ENCODE data around the gene WASF2.
A peak's percentile ranks its signal among the peaks of the same experiment; 100 is the strongest.

WASF2 gene

DNA sequence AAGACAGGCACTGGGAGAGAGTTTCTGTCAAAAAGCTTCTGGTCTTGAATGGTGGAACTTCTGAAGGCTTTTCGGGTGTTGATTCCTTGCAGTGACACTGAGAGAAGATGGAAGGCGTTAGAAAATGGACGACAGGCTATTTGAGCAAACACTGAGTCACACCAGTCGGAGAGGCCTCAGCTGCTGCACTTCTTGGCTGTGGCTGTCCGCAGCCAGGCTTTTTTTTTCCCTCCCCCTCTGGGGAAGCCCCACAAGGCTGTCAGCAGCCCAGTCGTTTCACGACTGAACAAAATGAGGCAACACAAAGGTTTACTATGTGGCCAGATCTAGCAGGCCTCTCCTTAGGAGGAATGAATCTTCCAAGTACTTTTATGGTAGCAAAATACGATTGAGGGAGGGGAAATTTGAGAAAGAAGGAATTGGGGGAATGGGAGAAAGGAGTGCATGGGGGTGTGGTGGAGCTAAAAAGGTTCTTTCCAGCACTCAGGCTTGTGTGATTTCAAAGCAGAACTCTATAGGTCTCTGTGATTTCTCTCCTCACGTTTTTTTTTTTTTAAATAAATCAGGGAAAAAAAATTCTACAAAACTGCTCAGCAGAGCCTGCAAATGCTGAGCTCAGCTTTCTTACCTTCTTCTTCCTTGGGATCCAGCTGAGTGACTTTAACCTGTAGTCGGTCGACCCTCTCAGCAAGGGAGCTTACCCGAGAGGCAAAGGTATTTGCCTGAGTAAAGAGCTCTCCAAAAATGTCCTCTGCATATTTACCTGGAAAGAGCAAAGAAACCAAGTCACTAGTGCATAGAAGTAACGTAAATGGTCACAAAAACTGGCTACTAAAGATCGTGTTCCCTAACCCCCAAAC is 71.4 kb downstream of the WASF2 start:
- H3K4me3 ChIP-seq (ENCODE audit: low read length), result no peak overlapping the region
- TF ChIP-seq, protein P1, sequence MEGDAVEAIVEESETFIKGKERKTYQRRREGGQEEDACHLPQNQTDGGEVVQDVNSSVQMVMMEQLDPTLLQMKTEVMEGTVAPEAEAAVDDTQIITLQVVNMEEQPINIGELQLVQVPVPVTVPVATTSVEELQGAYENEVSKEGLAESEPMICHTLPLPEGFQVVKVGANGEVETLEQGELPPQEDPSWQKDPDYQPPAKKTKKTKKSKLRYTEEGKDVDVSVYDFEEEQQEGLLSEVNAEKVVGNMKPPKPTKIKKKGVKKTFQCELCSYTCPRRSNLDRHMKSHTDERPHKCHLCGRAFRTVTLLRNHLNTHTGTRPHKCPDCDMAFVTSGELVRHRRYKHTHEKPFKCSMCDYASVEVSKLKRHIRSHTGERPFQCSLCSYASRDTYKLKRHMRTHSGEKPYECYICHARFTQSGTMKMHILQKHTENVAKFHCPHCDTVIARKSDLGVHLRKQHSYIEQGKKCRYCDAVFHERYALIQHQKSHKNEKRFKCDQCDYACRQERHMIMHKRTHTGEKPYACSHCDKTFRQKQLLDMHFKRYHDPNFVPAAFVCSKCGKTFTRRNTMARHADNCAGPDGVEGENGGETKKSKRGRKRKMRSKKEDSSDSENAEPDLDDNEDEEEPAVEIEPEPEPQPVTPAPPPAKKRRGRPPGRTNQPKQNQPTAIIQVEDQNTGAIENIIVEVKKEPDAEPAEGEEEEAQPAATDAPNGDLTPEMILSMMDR (IDR thresholded peaks at IDR 0.05; ENCODE audit: insufficient read depth, low read depth, low read length, missing control alignments), result no peak
- DNase-seq (ENCODE audit: low read depth), result peak; percentile 94

- no peak for DNase-seq (ENCODE audit: low read depth)
- TF ChIP-seq, protein P1 (IDR thresholded peaks at IDR 0.05; ENCODE audit: insufficient read depth, low read depth, low read length, missing control alignments), result no peak
- no peak overlapping the region for H3K4me3 ChIP-seq (ENCODE audit: low read length)
These were observed 72.3 kb downstream of the WASF2 start for GRCh38 chr1:27417713-27418112.

GRCh38 chr1:27416387-27417111 is 73.4 kb downstream of the WASF2 start:
- H3K4me3 ChIP-seq (ENCODE audit: low read length), result no peak overlapping the region
- TF ChIP-seq, protein P1 (IDR thresholded peaks at IDR 0.05; ENCODE audit: insufficient read depth, low read depth, low read length, missing control alignments), result peak; percentile 77
- DNase-seq (ENCODE audit: low read depth), result peak; percentile 81

DNA sequence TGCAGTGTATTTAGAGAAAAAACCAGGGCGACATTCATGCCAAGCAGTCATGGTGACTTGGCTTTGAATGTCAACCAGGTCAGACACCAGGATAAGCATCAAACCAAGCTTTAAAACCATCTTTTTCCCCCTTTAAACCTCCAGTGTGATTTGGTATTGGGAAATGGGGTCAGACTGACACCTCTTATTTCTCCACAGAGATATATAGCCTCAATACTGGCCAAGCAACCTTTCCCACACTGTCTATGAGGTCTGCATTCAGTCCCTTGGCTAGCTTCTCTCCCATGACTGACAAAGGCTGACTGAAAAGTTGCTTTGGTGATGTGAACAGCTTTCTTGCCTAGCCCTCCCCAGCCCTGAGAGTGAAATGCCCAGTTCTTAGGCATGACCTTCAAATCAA is 75.9 kb downstream of the WASF2 start:
- DNase-seq (ENCODE audit: low read depth), result no peak
- H3K4me3 ChIP-seq (ENCODE audit: low read length), result no peak overlapping the region
- TF ChIP-seq, protein P1 (IDR thresholded peaks at IDR 0.05; ENCODE audit: insufficient read depth, low read depth, low read length, missing control alignments), result no peak

- DNase-seq (ENCODE audit: low read depth), result peak; percentile 57
- H3K4me3 ChIP-seq (ENCODE audit: low read length), result no peak overlapping the region
- TF ChIP-seq, protein P1 (IDR thresholded peaks at IDR 0.05; ENCODE audit: insufficient read depth, low read depth, low read length, missing control alignments), result no peak
These were observed 77.0 kb downstream of the WASF2 start for GRCh38 chr1:27413004-27413403.

DNA sequence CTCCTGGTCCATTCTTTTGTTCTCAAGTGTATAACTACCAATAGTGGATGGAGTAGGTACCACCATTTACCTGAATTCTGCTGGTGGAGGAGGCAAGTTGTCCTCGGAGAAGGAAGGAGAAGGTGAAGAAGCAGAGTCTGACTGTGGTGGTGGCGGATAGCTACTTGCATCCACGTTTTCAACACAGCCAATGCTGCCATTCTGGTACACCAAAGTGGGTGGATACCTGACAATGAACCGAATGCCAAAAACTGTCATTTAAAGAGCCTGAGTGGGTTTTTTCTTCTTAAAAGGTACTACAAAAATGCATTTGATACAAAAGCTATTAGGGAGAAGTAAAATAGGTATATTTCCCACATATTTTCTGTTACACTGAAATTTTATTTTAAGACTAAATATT is 77.5 kb downstream of the WASF2 start:
- TF ChIP-seq, protein P1 (IDR thresholded peaks at IDR 0.05; ENCODE audit: insufficient read depth, low read depth, low read length, missing control alignments), result no peak
- no peak overlapping the region for H3K4me3 ChIP-seq (ENCODE audit: low read length)
- no peak for DNase-seq (ENCODE audit: low read depth)
